ENCODE data around the gene UBE4A. TPM values are rescaled to one million over a fixed set of nuclear protein-coding genes. Genes with fewer than 3 reads are reported as not detected.
A peak's percentile ranks its signal among the peaks of the same experiment; 100 is the strongest.

Gene UBE4A
- total RNA-seq, 1 experiment from 2014 or later, result 16.0 TPM

- in situ Hi-C loops (cut with HindIII; ENCODE audit: low pct_unique_long_range_greater_than_20kb, low sequenced_read_pairs), result no loop called here
- DNase-seq (ENCODE audit: low read depth), result no peak
These were observed 19.0 kb upstream of the UBE4A start for GRCh38 chr11:118340449-118340848.

- DNase-seq (ENCODE audit: low read depth), result no peak
- in situ Hi-C loops (cut with HindIII; ENCODE audit: low pct_unique_long_range_greater_than_20kb, low sequenced_read_pairs), result no loop called here
These were observed 18.1 kb upstream of the UBE4A start for GRCh38 chr11:118341261-118341660.

- DNase-seq (ENCODE audit: low read depth), result no peak
- in situ Hi-C loops (cut with HindIII; ENCODE audit: low pct_unique_long_range_greater_than_20kb, low sequenced_read_pairs), result no loop called here
These were observed 17.4 kb upstream of the UBE4A start for GRCh38 chr11:118341815-118342489.

- in situ Hi-C loops (cut with HindIII; ENCODE audit: low pct_unique_long_range_greater_than_20kb, low sequenced_read_pairs), result no loop called here
- no peak for DNase-seq (ENCODE audit: low read depth)
These were observed 16.8 kb upstream of the UBE4A start, which contains the start of gene CD3D for GRCh38 chr11:118342503-118343161. Gene CD3D, minus strand, starts transcription at chr11:118342705. Its CDS starts 98 bp downstream, at chr11:118342607.

GRCh38 chr11:118343248-118343647 lies 16.2 kb upstream of the UBE4A start:
- in situ Hi-C loops (cut with HindIII; ENCODE audit: low pct_unique_long_range_greater_than_20kb, low sequenced_read_pairs), result no loop called here
- no peak for DNase-seq (ENCODE audit: low read depth)

- in situ Hi-C loops (cut with HindIII; ENCODE audit: low pct_unique_long_range_greater_than_20kb, low sequenced_read_pairs), result no loop called here
These were observed 15.4 kb upstream of the UBE4A start, which contains the start of gene CD3G for GRCh38 chr11:118343981-118344515. Gene CD3G, plus strand, starts transcription at chr11:118344344. Its CDS starts 80 bp downstream, at chr11:118344424.

GRCh38 chr11:118349475-118349874 lies 9.9 kb upstream of the UBE4A start:
- in situ Hi-C loops (cut with HindIII; ENCODE audit: low pct_unique_long_range_greater_than_20kb, low sequenced_read_pairs), result no loop called here
- DNase-seq (ENCODE audit: low read depth), result no peak

More at GRCh38 chr11:118343981-118344515, 15.4 kb upstream of the UBE4A start, which contains the start of gene CD3G:
- DNase-seq (ENCODE audit: low read depth), result no peak

GRCh38 chr11:118353084-118353710 lies 6.2 kb upstream of the UBE4A start:
- DNase-seq (ENCODE audit: low read depth), result peak; percentile 10
- in situ Hi-C loops (cut with HindIII; ENCODE audit: low pct_unique_long_range_greater_than_20kb, low sequenced_read_pairs), result no loop called here

- no peak for DNase-seq (ENCODE audit: low read depth)
- in situ Hi-C loops (cut with HindIII; ENCODE audit: low pct_unique_long_range_greater_than_20kb, low sequenced_read_pairs), result no loop called here
These were observed 1.3 kb upstream of the UBE4A start for GRCh38 chr11:118358071-118358470.

GRCh38 chr11:118364956-118365615 lies 5.7 kb downstream of the UBE4A start:
- DNase-seq (ENCODE audit: low read depth), result no peak
- in situ Hi-C loops (cut with HindIII; ENCODE audit: low pct_unique_long_range_greater_than_20kb, low sequenced_read_pairs), result no loop called here

GRCh38 chr11:118366287-118366686 lies 6.9 kb downstream of the UBE4A start:
- no peak for DNase-seq (ENCODE audit: low read depth)
- in situ Hi-C loops (cut with HindIII; ENCODE audit: low pct_unique_long_range_greater_than_20kb, low sequenced_read_pairs), result no loop called here

- in situ Hi-C loops (cut with HindIII; ENCODE audit: low pct_unique_long_range_greater_than_20kb, low sequenced_read_pairs), result no loop called here
These were observed 11.4 kb downstream of the UBE4A start for GRCh38 chr11:118370774-118371173.

GRCh38 chr11:118373263-118373662 lies 13.9 kb downstream of the UBE4A start:
- in situ Hi-C loops (cut with HindIII; ENCODE audit: low pct_unique_long_range_greater_than_20kb, low sequenced_read_pairs), result no loop called here
- no peak for DNase-seq (ENCODE audit: low read depth)

More at GRCh38 chr11:118370774-118371173, 11.4 kb downstream of the UBE4A start:
- DNase-seq (ENCODE audit: low read depth), result peak; percentile 10

- DNase-seq (ENCODE audit: low read depth), result no peak
- in situ Hi-C loops (cut with HindIII; ENCODE audit: low pct_unique_long_range_greater_than_20kb, low sequenced_read_pairs), result no loop called here
These were observed 14.5 kb downstream of the UBE4A start for GRCh38 chr11:118373871-118374270.

- in situ Hi-C loops (cut with HindIII; ENCODE audit: low pct_unique_long_range_greater_than_20kb, low sequenced_read_pairs), result no loop called here
- no peak for DNase-seq (ENCODE audit: low read depth)
These were observed 15.3 kb downstream of the UBE4A start for GRCh38 chr11:118374729-118375128.

GRCh38 chr11:118375978-118376377 lies 16.6 kb downstream of the UBE4A start:
- in situ Hi-C loops (cut with HindIII; ENCODE audit: low pct_unique_long_range_greater_than_20kb, low sequenced_read_pairs), result no loop called here
- no peak for DNase-seq (ENCODE audit: low read depth)

- no peak for DNase-seq (ENCODE audit: low read depth)
- in situ Hi-C loops (cut with HindIII; ENCODE audit: low pct_unique_long_range_greater_than_20kb, low sequenced_read_pairs), result no loop called here
These were observed 20.1 kb downstream of the UBE4A start for GRCh38 chr11:118379497-118379896.

GRCh38 chr11:118380571-118380970 lies 21.2 kb downstream of the UBE4A start:
- DNase-seq (ENCODE audit: low read depth), result no peak
- in situ Hi-C loops (cut with HindIII; ENCODE audit: low pct_unique_long_range_greater_than_20kb, low sequenced_read_pairs), result no loop called here

Measured in Caki2 (cell line).